ENCODE measurements around the gene DISP3.

GRCh38 chr1:11535316-11535715, 56.4 kb downstream of the DISP3 start:
- TF ChIP-seq EZH2phosphoT487 (IDR thresholded peaks at IDR 0.05; ENCODE audit: insufficient read depth, low read depth), result no peak
- TF ChIP-seq EZH2 (IDR thresholded peaks at IDR 0.05; ENCODE audit: insufficient read depth, poor library complexity, severe bottlenecking), result no peak

Data from GM23248 (cell line).